ENCODE measurements around the gene ATP5IF1.

DNA sequence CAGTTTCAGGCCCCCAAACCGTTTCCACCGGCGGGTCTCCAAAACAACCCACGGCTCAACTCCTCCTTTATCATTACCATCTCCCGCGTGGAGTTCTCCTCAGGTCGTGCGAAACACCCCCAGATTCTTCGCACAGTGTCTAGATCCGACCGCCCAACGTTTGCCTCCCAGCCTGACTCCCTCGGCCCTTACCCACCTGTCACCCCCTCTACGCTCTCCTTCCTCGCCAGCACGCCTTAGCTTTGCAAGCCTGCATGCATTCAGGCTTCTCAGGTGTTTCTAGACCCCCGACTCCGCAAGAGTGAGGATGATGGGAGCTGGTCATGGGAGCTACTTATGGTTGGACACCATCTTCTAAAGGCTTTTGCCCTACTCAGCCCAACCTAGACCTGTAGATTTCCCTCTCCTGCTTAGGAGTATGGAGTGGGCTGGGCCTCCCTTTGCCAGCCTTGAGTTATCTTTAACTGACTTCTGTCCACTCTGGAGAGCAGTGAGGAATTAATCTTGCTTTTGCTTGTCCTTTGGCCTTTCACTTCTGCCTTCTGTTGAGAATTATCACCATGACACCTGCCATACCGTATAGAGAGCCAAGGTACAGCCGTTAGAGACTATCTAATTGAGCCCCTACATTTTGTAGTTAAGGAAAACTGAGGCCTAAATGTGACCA lies 865 bp downstream of the ATP5IF1 start:
- TF ChIP-seq, protein P1, sequence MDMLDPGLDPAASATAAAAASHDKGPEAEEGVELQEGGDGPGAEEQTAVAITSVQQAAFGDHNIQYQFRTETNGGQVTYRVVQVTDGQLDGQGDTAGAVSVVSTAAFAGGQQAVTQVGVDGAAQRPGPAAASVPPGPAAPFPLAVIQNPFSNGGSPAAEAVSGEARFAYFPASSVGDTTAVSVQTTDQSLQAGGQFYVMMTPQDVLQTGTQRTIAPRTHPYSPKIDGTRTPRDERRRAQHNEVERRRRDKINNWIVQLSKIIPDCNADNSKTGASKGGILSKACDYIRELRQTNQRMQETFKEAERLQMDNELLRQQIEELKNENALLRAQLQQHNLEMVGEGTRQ (IDR thresholded peaks at IDR 0.05; ENCODE audit: low read depth, low read length), result no peak
- TF ChIP-seq POLR2A (IDR thresholded peaks at IDR 0.05; ENCODE audit: low read depth, low read length), result no peak
- TF ChIP-seq, protein P2, sequence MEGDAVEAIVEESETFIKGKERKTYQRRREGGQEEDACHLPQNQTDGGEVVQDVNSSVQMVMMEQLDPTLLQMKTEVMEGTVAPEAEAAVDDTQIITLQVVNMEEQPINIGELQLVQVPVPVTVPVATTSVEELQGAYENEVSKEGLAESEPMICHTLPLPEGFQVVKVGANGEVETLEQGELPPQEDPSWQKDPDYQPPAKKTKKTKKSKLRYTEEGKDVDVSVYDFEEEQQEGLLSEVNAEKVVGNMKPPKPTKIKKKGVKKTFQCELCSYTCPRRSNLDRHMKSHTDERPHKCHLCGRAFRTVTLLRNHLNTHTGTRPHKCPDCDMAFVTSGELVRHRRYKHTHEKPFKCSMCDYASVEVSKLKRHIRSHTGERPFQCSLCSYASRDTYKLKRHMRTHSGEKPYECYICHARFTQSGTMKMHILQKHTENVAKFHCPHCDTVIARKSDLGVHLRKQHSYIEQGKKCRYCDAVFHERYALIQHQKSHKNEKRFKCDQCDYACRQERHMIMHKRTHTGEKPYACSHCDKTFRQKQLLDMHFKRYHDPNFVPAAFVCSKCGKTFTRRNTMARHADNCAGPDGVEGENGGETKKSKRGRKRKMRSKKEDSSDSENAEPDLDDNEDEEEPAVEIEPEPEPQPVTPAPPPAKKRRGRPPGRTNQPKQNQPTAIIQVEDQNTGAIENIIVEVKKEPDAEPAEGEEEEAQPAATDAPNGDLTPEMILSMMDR (conservative IDR thresholded peaks at IDR 0.05; ENCODE audit: low read depth, low read length), result no peak

All from IMR-90 (cell line).